Measurements from ENCODE around the gene NCOA1. TPM values are rescaled to one million over a fixed set of nuclear protein-coding genes. Genes with fewer than 3 reads are reported as not detected.

NCOA1 gene
- total RNA-seq, 1 experiment from 2014 or later = 11.6 TPM

- no TSS peak for BruUV-seq (replicated peaks)
- H3K36me3 ChIP-seq (ENCODE audit: low read depth) = no peaks in the 10 kb centered on the region
- peak in 1 of 2 experiments; percentile 86 for DNase-seq
- no peaks in the 10 kb centered on the region for H4K20me1 ChIP-seq (ENCODE audit: insufficient read depth)
- no peak for TF ChIP-seq EZH2 (IDR thresholded peaks at IDR 0.05; ENCODE audit: low read depth)
- TF ChIP-seq CTCF (conservative IDR thresholded peaks at IDR 0.05) = no peak
- no peak overlapping the region for H3K4me3 ChIP-seq
- no peaks in the 10 kb centered on the region for H3F3A ChIP-seq (ENCODE audit: insufficient read depth, low read depth)
- H3K4me2 ChIP-seq = peak overlapping the region; percentile 41
- no peak overlapping the region for H2AFZ ChIP-seq
- CTCF ChIA-PET = interaction anchor here (0.6 kb wide), 1 partner anchor 125 kb away, joined by 3 read pairs; no protein-coding TSS in a partner anchor
- no peaks in the 10 kb centered on the region; the same call in 1 of the 2 replicates for H3K9me2 ChIP-seq (ENCODE audit: insufficient read depth)
- POLR2A ChIA-PET (ENCODE audit: unreplicated experiment) = no interaction called here
- no peaks in the 10 kb centered on the region for H3K79me2 ChIP-seq (ENCODE audit: low read depth)
- intact Hi-C loops (cut with micrococcal nuclease; ENCODE audit: unreplicated experiment) = no loop called here
- peaks cover 16% of the 10 kb centered on the region for H3K4me1 ChIP-seq (replicated peaks; ENCODE audit: insufficient read depth)
- H3K9me3 ChIP-seq (ENCODE audit: insufficient read depth, low read depth) = no peaks in the 10 kb centered on the region
- H3K27ac ChIP-seq = peak overlapping the region; percentile 35
- H3K27me3 ChIP-seq (ENCODE audit: insufficient read depth, low read depth) = no peaks in the 10 kb centered on the region
Observed at GRCh38 chr2:24702800-24703199, 211.7 kb downstream of the NCOA1 start.

- Histone ChIP-seq H3K4me3 (no peak overlapping the region), H3K4me1 (replicated peaks; ENCODE audit: insufficient read depth) (peaks cover 16% of the 10 kb centered on the region), H3K4me2 (no peak overlapping the region), H3K36me3 (ENCODE audit: low read depth) (no peaks in the 10 kb centered on the region), H2AFZ (no peak overlapping the region), H3F3A (ENCODE audit: insufficient read depth, low read depth) (peaks cover 6% of the 10 kb centered on the region; the same call in 1 of the 2 replicates), H4K20me1 (ENCODE audit: insufficient read depth) (no peaks in the 10 kb centered on the region), H3K79me2 (ENCODE audit: low read depth) (no peaks in the 10 kb centered on the region), H3K9me2 (ENCODE audit: insufficient read depth) (no peaks in the 10 kb centered on the region; the same call in 1 of the 2 replicates), H3K9me3 (ENCODE audit: insufficient read depth, low read depth) (no peaks in the 10 kb centered on the region), H3K27me3 (ENCODE audit: insufficient read depth, low read depth) (no peaks in the 10 kb centered on the region), H3K27ac (no peak overlapping the region)
- BruUV-seq (replicated peaks) = no TSS peak
- no peak for DNase-seq
- no peak for TF ChIP-seq CTCF (conservative IDR thresholded peaks at IDR 0.05)
- no peak for TF ChIP-seq EZH2 (IDR thresholded peaks at IDR 0.05; ENCODE audit: low read depth)
- POLR2A ChIA-PET (ENCODE audit: unreplicated experiment) = no interaction called here
- intact Hi-C loops (cut with micrococcal nuclease; ENCODE audit: unreplicated experiment) = no loop called here
- CTCF ChIA-PET = no interaction called here
Observed at GRCh38 chr2:24704692-24705091, 213.6 kb downstream of the NCOA1 start.

GRCh38 chr2:24707143-24707542 lies 216.1 kb downstream of the NCOA1 start:
- Histone ChIP-seq H2AFZ (no peak overlapping the region), H3K9me3 (ENCODE audit: insufficient read depth, low read depth) (no peaks in the 10 kb centered on the region), H3K4me3 (no peak overlapping the region), H4K20me1 (ENCODE audit: insufficient read depth) (no peaks in the 10 kb centered on the region), H3K9me2 (ENCODE audit: insufficient read depth) (no peaks in the 10 kb centered on the region), H3F3A (ENCODE audit: insufficient read depth, low read depth) (peaks cover 6% of the 10 kb centered on the region; the same call in 1 of the 2 replicates), H3K27me3 (ENCODE audit: insufficient read depth, low read depth) (no peaks in the 10 kb centered on the region), H3K27ac (no peak overlapping the region), H3K79me2 (ENCODE audit: low read depth) (no peaks in the 10 kb centered on the region), H3K4me1 (replicated peaks; ENCODE audit: insufficient read depth) (peaks cover 15% of the 10 kb centered on the region), H3K36me3 (ENCODE audit: low read depth) (no peaks in the 10 kb centered on the region), H3K4me2 (no peak overlapping the region)
- ChIA-PET CTCF (no interaction called here), POLR2A (ENCODE audit: unreplicated experiment) (no interaction called here)
- intact Hi-C loops (cut with micrococcal nuclease; ENCODE audit: unreplicated experiment) = no loop called here
- no peak for TF ChIP-seq EZH2 (IDR thresholded peaks at IDR 0.05; ENCODE audit: low read depth)
- TF ChIP-seq CTCF (conservative IDR thresholded peaks at IDR 0.05) = no peak
- peak in 1 of 2 experiments; percentile 9 for DNase-seq
- no TSS peak for BruUV-seq (replicated peaks)
